ENCODE results near the gene COL4A2. TPM values are rescaled to one million over a fixed set of nuclear protein-coding genes. Genes with fewer than 3 reads are reported as not detected.

Gene COL4A2
- total RNA-seq, 4 donors from 2014 or later: 97.6 to 193 (median 131) TPM

DNA sequence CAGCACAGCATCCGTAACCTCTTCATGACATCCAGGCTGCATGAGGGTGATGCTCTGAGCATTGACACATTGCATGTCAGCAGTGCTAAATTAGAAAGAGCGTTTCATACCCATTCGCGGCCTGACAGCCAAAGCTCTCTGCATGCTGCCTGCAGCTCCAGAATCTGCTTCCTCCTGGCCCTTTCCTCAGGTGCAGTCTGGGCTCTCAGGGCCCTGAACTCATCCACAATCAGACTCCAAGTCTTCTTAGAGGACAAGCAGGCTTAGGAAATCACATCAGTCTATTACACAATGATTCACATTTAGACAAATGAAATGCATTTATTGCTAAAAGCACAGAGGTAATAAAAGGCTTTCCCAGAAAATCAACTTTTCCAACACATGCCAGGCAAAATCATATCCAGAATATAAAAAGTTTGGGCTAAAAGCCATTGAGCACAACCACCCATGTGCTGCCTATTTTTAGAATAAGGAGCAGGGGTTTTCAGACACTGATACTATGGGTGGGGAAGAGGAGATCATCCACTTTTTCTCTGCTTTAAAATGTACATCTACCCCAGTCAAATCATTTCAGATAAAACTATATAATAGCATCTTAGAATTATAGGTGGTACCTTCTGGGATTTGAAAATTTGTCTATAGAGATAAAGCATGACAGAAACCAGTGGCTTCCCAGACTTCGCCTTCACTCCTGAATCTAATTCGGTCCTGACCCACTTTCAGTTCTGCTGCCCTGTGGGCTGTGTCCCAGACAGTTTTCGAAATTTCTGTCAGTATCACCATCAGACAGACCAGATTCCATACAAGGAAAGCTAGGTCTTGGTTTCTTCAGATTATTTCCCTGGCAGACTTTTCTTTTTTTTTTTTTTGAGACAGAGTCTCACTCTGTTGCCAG lies 109.3 kb downstream of the COL4A2 start:
- H3K27ac ChIP-seq: peak overlapping the region in 2 of 3 donors; percentile 46 to 56
- H3K27me3 ChIP-seq: no peaks in the 10 kb centered on the region
- WGBS, 2 donors: 85 to 88% methylated on average over 7 of the region's 7 CpGs
- no peaks in the 10 kb centered on the region for H3K36me3 ChIP-seq
- TF ChIP-seq, protein P1, sequence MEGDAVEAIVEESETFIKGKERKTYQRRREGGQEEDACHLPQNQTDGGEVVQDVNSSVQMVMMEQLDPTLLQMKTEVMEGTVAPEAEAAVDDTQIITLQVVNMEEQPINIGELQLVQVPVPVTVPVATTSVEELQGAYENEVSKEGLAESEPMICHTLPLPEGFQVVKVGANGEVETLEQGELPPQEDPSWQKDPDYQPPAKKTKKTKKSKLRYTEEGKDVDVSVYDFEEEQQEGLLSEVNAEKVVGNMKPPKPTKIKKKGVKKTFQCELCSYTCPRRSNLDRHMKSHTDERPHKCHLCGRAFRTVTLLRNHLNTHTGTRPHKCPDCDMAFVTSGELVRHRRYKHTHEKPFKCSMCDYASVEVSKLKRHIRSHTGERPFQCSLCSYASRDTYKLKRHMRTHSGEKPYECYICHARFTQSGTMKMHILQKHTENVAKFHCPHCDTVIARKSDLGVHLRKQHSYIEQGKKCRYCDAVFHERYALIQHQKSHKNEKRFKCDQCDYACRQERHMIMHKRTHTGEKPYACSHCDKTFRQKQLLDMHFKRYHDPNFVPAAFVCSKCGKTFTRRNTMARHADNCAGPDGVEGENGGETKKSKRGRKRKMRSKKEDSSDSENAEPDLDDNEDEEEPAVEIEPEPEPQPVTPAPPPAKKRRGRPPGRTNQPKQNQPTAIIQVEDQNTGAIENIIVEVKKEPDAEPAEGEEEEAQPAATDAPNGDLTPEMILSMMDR (IDR thresholded peaks at IDR 0.05): no peak
- no peak for TF ChIP-seq POLR2A (IDR thresholded peaks at IDR 0.05)
- no peak overlapping the region for H3K4me3 ChIP-seq (replicated peaks in 1 of 3)
- intact Hi-C loops (cut with DNase I): loop anchor here (10.0 kb wide), 1 partner anchor 102 kb away; no protein-coding TSS in a partner anchor
- H3K4me1 ChIP-seq: peaks cover 17 to 44% of the 10 kb centered on the region in 2 donors
- no peaks in the 10 kb centered on the region for H3K9me3 ChIP-seq
- DNase-seq: no peak

DNA sequence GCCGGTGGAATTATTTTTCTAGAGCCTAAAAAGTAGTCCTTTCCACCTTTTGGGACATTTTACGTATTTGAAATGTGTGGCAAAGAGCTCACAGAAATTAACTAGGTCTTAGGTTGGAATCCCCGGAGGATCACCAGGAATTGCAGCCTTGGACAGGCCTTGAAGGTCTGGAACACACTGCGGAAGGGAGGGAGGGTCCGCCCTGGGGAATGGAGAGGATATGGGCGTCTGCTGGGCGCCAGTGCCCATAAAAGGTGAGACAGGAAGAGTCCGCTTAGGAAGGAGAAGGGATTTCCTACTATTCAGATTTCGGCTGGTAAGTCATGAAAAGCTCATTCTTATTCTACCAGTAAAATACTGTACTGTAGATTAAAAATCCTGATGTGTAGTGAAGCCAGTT lies 111.9 kb downstream of the COL4A2 start:
- intact Hi-C loops (cut with DNase I): loop anchor here (10.0 kb wide), 1 partner anchor 104 kb away; no protein-coding TSS in a partner anchor
- 73 to 75% methylated on average over 9 of the region's 9 CpGs for WGBS, 2 donors
- Histone ChIP-seq H3K4me3 (replicated peaks in 1 of 3) (no peak overlapping the region), H3K27ac (peak overlapping the region in 2 of 3 donors; percentile 21 to 56), H3K36me3 (no peaks in the 10 kb centered on the region), H3K9me3 (no peaks in the 10 kb centered on the region), H3K4me1 (peaks cover 5 to 19% of the 10 kb centered on the region in 2 donors), H3K27me3 (no peaks in the 10 kb centered on the region)
- TF ChIP-seq, protein P1 (IDR thresholded peaks at IDR 0.05): no peak
- no peak for DNase-seq

DNA sequence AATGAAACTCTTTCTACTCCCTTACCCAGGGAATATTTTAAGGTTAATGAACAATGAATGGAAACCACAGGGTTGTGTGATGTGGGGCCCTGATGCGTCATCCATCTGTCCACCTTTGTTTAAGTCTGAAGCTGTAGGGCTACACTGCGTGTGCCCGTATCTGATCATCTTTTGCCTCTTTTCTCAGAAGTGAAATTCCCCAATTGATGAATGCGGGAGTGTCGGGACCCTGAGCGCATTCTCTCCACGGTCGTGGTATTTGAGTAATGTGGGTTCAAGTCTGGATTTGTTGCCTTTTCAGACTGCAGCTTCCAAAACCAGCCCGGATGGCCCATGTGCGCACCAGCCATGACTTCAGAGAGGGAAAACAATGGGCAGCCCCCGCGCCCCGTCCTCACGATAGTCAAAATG lies 112.3 kb downstream of the COL4A2 start:
- intact Hi-C loops (cut with DNase I): loop anchor here (10.0 kb wide), 1 partner anchor 105 kb away; no protein-coding TSS in a partner anchor
- H3K4me3 ChIP-seq (replicated peaks in 1 of 3): no peak overlapping the region
- DNase-seq: no peak
- WGBS, 2 donors: 87 to 88% methylated on average over 14 of the region's 14 CpGs
- peak overlapping the region in 2 of 3 donors; percentile 21 to 56 for H3K27ac ChIP-seq
- no peaks in the 10 kb centered on the region for H3K9me3 ChIP-seq
- TF ChIP-seq POLR2A (IDR thresholded peaks at IDR 0.05): no peak
- TF ChIP-seq, protein P1 (IDR thresholded peaks at IDR 0.05): no peak
- peaks cover 2 to 15% of the 10 kb centered on the region in 2 donors for H3K4me1 ChIP-seq
- no peaks in the 10 kb centered on the region for H3K36me3 ChIP-seq
- no peaks in the 10 kb centered on the region for H3K27me3 ChIP-seq

DNA sequence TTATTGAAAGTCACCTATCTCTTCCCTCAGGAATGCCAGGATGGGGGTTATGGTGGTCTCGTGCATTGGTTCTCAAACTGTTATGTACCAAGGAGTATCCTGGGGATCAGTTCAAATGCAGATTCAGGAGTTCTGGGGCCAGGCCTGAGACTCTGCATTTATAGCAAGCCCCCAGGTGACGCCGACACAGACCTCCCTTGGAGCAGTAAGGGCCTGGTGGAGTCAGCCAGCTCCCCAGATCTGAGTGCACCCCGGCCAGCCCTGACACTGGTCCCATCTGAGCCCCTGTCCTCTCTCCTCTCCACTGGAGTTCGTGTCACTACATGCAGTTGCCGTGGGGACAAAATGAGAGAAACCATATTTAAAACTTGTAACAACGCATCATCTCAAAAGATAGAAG lies 112.9 kb downstream of the COL4A2 start:
- WGBS, 2 donors: 87 to 94% methylated on average over 7 of the region's 7 CpGs
- no peak for DNase-seq
- TF ChIP-seq, protein P1 (IDR thresholded peaks at IDR 0.05): no peak
- TF ChIP-seq POLR2A (IDR thresholded peaks at IDR 0.05): no peak
- Histone ChIP-seq H3K4me1 (peaks cover 0 to 13% of the 10 kb centered on the region in 2 donors), H3K27me3 (no peaks in the 10 kb centered on the region), H3K4me3 (replicated peaks in 1 of 3) (no peak overlapping the region), H3K9me3 (no peaks in the 10 kb centered on the region), H3K36me3 (no peaks in the 10 kb centered on the region), H3K27ac (peak overlapping the region in 1 of 3 donors; percentile 21)
- intact Hi-C loops (cut with DNase I): loop anchor here (10.0 kb wide), 1 partner anchor 105 kb away; no protein-coding TSS in a partner anchor

DNA sequence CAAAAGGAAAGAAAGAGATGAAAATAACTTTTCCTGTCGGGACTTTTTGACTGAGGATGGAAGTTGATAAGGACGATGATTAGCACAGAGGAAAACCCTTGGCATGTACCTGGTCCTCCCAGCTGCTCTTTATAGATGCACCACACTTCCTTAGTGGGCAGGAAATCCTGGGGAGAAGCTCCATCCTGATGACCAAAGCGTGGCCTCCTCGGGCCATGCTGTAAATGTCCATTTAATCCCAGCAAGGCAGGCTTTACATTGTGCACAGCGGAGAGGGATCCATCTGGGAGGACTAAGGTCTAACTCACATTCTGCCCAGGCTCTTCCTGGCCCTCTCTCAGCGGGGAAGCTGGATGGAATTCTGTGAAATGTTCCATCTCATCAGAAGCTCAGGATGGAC lies 113.5 kb downstream of the COL4A2 start:
- intact Hi-C loops (cut with DNase I): no loop called here
- H3K4me1 ChIP-seq: peaks cover 0 to 14% of the 10 kb centered on the region in 2 donors
- H3K9me3 ChIP-seq: no peaks in the 10 kb centered on the region
- no peaks in the 10 kb centered on the region for H3K27me3 ChIP-seq
- TF ChIP-seq POLR2A (IDR thresholded peaks at IDR 0.05): no peak
- TF ChIP-seq, protein P1 (IDR thresholded peaks at IDR 0.05): no peak
- DNase-seq: no peak
- WGBS, 2 donors: 76% methylated on average over 6 of the region's 6 CpGs
- H3K36me3 ChIP-seq: no peaks in the 10 kb centered on the region
- no peak overlapping the region for H3K4me3 ChIP-seq (replicated peaks in 1 of 3)
- no peak overlapping the region for H3K27ac ChIP-seq
